ENCODE results near the gene EFR3B.

GRCh38 chr2:25176138-25176537 lies 134.3 kb downstream of the EFR3B start:
- no peak for TF ChIP-seq EZH2phosphoT487 (IDR thresholded peaks at IDR 0.05; ENCODE audit: borderline replicate concordance, low read length)
- TF ChIP-seq CTCF (IDR thresholded peaks at IDR 0.05; ENCODE audit: low read depth, low read length, poor library complexity, severe bottlenecking), result no peak
